Urinary bladder (tissue), 4 donors: ENCODE results near the gene EPG5. TPM values are rescaled to one million over a fixed set of nuclear protein-coding genes. Genes with fewer than 3 reads are reported as not detected.
A peak's percentile ranks its signal among the peaks of the same experiment; 100 is the strongest.

Experiments used
- DNase-seq: peaks from one replicate; pipeline ENCODE4 v3.0.0-alpha.2; 2015; ENCODE audit errors: extremely low spot score
- H3K27ac ChIP-seq: one replicate; pipeline ENCODE4 v1.5.1; 2013; ENCODE audit warnings: low read depth, mild to moderate bottlenecking, moderate library complexity
- H3K36me3 ChIP-seq: one replicate; pipeline ENCODE4 v1.6.1; 2013; ENCODE audit warnings: mild to moderate bottlenecking, moderate library complexity; ENCODE audit not compliant: insufficient read depth
- H3K4me1 ChIP-seq: one replicate; pipeline ENCODE4 v1.6.1; 2013; ENCODE audit warnings: mild to moderate bottlenecking, moderate library complexity; ENCODE audit not compliant: insufficient read depth
- H3K4me3 ChIP-seq: one replicate; pipeline ENCODE4 v1.5.1; 2013; ENCODE audit warnings: low read depth, low read length
- WGBS: extraction: QIAGEN DNeasy Blood & Tissue Kit; methylation state at CpG from one replicate; pipeline ENCODE4 v1.1.7; 2013; 5-methylcytosine and 5-hydroxymethylcytosine counted together
- polyA plus RNA-seq: library from polyadenylated mRNA; stranded (reverse); fragments of 200-250 nt; gene quantifications from one replicate; pipeline ENCODE4 v1.2.3, GENCODE V29; 2013
- small RNA-seq: library from RNA; depleted of rRNA; stranded (forward); fragments of <200 nt; gene quantifications from one replicate; pipeline ENCODE3, GENCODE V24; 2014
- total RNA-seq: library from RNA; depleted of rRNA; stranded (reverse); fragments of >200 nt; gene quantifications from one replicate; pipeline ENCODE4 v1.2.3, GENCODE V29; 2014
- donor health status: healthy with polysubstance abuse.
- donor health status: healthy.

The EPG5 gene
- total and polyA plus RNA-seq, 2 donors = 6.8 to 39.8 TPM

DNA sequence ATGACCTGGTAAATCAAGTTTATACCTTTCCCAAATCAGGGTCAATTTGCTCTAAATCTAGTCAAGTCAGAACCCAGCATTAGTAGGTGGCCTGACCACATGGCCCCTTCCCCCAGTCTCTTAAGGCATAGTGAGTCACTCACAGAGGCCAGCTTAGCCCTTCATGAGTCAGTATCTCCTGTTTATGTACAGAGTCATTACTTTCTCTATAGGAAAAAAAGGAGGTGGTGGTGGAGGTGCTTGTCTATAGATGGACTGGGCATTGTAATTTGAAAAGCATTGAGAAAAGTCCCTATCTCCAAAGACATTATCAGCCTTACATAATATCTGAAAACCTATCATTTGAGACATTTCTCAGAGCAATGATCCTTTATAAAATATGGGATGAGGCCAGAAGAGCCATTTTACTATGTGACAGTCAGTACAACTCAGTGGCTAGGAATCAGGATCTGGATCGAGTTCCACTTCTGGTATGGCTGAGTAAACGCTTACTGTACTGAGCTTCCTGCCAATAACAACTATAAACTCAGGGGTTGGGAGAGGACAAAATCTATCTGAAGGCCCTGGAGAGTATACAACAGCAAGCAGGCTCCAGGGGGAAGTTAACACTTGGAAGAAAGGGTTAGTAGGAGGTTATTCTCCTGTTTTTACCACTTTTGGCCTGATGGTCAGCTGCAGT lies 164.2 kb downstream of the EPG5 start:
- Histone ChIP-seq H3K4me3 (no peak overlapping the region), H3K4me1 (no peaks in the 10 kb centered on the region), H3K36me3 (no peaks in the 10 kb centered on the region), H3K27ac (peak overlapping the region; percentile 50)
- DNase-seq = peak; percentile 77
- 15% methylated on average over 2 of the region's 2 CpGs for WGBS

DNA sequence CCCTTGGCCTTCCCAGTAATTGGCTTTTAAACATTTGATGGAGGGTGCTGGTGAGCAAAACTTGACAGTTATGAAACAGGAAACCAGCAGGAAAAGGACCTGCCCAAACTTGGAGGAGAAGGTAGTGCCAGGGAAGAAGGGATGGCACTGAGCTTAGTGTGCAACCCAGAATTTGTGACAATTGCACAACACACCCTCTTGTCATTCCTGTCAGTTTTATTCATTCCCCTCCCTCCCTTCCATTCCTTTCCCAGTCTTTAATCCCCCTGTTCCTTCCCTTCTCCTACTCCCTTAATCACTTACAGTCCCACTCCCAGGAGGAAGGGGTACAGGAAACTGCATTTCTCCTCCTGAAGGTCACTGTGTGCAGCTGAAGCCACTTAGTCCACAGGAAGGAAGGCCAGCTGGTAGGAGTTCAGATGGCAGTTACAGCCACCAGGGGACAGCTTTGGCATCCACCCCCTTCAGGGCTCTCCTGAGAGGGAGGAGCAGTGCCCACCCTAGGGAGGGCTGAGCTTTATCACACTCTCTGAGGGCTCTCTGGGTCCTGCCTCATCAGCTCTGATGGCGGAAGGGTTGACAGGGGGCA lies 165.6 kb downstream of the EPG5 start:
- Histone ChIP-seq H3K4me3 (no peak overlapping the region), H3K27ac (peak overlapping the region; percentile 28), H3K36me3 (no peaks in the 10 kb centered on the region), H3K4me1 (no peaks in the 10 kb centered on the region)
- DNase-seq = no peak
- 100% methylated on average over 1 of the region's 1 CpG for WGBS

Small RNA genes lying within 50 kb of the gene (small RNA-seq; reads per million reads assigned to genes)
- not detected for gene RN7SKP26

Other genes starting within 250 kb of the EPG5 start
- gene SLC14A1, start 243.1 kb downstream of the EPG5 start, total RNA-seq = 102 TPM
- 23.5 TPM for gene SLC14A1, start 243.1 kb downstream of the EPG5 start, polyA plus RNA-seq
- gene SIGLEC15, start 141.7 kb downstream of the EPG5 start, total RNA-seq = 2.3 TPM
- 1.3 TPM for gene SIGLEC15, start 141.7 kb downstream of the EPG5 start, polyA plus RNA-seq
- gene PSTPIP2, start 104.9 kb upstream of the EPG5 start, total RNA-seq = 7.2 TPM
- 4.7 TPM for gene PSTPIP2, start 104.9 kb upstream of the EPG5 start, polyA plus RNA-seq
- 390 TPM for gene ATP5F1A, start 131.0 kb upstream of the EPG5 start, total RNA-seq
- 406 TPM for gene ATP5F1A, start 131.0 kb upstream of the EPG5 start, polyA plus RNA-seq
- 35.5 TPM for gene HAUS1, start 137.1 kb upstream of the EPG5 start, total RNA-seq
- 24.4 TPM for gene HAUS1, start 137.1 kb upstream of the EPG5 start, polyA plus RNA-seq